ENCODE results near the gene POLR2I. TPM values are rescaled to one million over a fixed set of nuclear protein-coding genes. Genes with fewer than 3 reads are reported as not detected.

POLR2I gene
- total RNA-seq, 2 donors from 2014 or later = 102 to 132 TPM

DNA sequence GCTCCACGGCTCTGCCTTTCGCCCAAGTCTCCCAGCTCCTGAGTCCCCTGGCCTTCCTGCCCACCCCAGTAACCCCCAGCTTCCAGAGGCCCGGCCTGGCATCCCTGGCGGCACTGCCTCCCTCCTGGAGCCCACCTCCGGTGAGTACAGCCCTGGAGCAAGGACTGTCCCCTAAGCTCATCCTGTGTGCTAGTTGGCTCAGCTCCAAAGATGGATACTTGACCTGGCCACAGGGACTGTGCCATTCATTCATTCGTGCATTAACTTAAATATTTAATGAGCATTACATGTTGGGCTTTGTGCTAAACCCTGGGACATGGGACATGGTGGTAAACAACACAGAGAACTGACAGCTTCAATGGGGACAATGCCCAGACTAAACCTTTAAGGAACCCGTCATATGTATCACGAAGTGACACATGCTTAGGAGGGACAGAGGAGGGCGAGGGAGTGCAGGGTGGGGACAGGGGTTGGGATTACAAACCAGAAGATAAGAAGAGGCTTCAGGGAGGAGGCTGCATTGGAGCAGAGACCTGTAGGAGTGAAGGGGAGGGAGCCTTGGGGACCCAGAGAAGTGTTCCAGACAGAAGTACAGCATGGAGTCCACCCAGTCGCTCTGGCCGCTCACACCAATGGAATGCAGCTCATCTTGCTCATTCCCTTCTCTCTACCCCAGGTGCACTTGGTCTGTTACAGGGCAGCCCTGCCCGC is 10.7 kb downstream of the POLR2I start:
- TF ChIP-seq, protein P1, sequence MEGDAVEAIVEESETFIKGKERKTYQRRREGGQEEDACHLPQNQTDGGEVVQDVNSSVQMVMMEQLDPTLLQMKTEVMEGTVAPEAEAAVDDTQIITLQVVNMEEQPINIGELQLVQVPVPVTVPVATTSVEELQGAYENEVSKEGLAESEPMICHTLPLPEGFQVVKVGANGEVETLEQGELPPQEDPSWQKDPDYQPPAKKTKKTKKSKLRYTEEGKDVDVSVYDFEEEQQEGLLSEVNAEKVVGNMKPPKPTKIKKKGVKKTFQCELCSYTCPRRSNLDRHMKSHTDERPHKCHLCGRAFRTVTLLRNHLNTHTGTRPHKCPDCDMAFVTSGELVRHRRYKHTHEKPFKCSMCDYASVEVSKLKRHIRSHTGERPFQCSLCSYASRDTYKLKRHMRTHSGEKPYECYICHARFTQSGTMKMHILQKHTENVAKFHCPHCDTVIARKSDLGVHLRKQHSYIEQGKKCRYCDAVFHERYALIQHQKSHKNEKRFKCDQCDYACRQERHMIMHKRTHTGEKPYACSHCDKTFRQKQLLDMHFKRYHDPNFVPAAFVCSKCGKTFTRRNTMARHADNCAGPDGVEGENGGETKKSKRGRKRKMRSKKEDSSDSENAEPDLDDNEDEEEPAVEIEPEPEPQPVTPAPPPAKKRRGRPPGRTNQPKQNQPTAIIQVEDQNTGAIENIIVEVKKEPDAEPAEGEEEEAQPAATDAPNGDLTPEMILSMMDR (conservative IDR thresholded peaks at IDR 0.05) = no peak
- H3K9me3 Mint-ChIP-seq = no peaks in the 10 kb centered on the region
- no peak overlapping the region for H3K27ac Mint-ChIP-seq
- Histone ChIP-seq H3K9ac (ENCODE audit: extremely low read depth, low read length, poor library complexity, severe bottlenecking) (no peak overlapping the region), H3K27ac (ENCODE audit: low read depth, low read length) (no peak overlapping the region), H3K4me3 (ENCODE audit: low read length) (no peak overlapping the region), H3K9me3 (ENCODE audit: control insufficient read depth, low read length) (no peaks in the 10 kb centered on the region), H3K4me1 (ENCODE audit: control insufficient read depth, insufficient read depth, low read length) (no peaks in the 10 kb centered on the region), H3K27me3 (ENCODE audit: control insufficient read depth, insufficient read depth, low read length, poor library complexity, severe bottlenecking) (no peaks in the 10 kb centered on the region), H3K36me3 (ENCODE audit: control insufficient read depth, insufficient read depth, low read length) (peaks cover 14% of the 10 kb centered on the region)
- peaks cover 43% of the 10 kb centered on the region for H3K36me3 Mint-ChIP-seq (ENCODE audit: low read depth)
- no peak overlapping the region for H3K4me3 Mint-ChIP-seq
- WGBS, 2 experiments (ENCODE audit: insufficient coverage in 1 of 2, insufficient read length in 1 of 2) = 92 to 94% methylated on average over 10 to 12 of the region's 12 CpGs
- H3K27me3 Mint-ChIP-seq (ENCODE audit: insufficient read depth) = no peaks in the 10 kb centered on the region
- DNase-seq = no peak
- no peaks in the 10 kb centered on the region for H3K4me1 Mint-ChIP-seq

DNA sequence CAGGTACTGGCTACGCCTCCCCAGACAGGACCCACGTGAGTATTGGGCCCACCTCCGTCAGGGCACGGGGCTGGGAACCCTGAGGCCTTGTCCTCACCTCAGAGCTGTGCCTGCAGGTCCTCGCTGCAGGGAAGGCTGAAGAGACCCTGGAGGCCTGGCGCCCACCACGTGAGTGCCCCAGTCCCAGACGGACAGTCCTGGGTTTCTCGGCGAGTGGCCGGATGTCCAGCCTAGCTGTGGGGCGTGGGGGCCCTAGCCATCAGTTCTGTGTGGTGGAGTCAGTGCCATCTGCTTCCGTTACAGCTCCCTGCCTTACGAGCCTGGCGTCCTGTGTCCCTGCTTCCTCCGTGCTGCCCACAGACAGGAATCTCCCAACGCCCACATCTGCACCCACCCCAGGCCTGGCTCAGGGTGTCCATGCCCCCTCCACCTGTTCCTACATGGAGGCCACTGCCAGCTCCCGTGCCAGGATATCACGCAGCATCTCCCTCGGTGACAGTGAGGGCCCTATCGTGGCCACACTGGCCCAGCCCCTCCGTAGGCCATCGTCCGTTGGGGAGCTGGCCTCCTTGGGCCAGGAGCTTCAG is 11.5 kb downstream of the POLR2I start:
- peaks cover 18% of the 10 kb centered on the region for H3K36me3 ChIP-seq (ENCODE audit: control insufficient read depth, insufficient read depth, low read length)

DNA sequence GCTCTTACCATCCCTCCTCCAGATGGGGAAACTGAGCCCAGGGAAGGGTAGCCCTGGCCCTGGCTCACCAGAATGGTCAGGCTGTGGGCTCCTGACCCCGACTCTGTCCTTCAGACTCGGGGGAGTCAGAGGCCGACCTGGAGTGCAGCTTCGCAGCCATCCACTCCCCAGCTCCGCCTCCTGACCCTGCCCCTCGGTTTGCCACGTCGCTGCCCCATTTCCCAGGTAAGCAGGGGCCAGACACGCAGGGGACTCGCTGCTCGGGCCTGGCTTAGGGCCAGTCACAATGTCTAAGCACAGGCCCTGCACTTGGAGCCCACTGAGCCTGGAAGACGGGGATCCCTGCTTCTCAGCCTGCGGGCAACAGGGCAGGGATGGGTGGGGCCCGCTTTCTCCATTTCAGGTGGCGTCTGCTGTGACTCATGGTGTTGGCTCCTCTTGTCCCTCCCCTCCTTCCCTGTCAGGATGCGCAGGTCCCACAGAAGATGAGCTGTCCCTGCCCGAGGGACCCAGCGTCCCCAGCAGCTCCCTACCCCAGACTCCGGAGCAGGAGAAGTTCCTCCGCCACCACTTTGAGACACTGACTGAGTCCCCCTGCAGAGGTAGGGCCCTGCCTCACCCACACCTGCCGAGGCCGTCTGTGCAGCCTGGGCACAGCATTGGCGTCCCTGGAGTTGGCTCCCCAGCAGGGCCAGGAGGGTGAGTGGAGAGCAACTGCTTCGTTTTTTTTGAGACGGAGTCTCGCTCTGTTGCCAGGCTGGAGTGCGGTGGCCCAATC is 12.9 kb downstream of the POLR2I start:
- Mint-ChIP-seq H3K9me3 (no peaks in the 10 kb centered on the region), H3K4me1 (no peaks in the 10 kb centered on the region), H3K4me3 (no peak overlapping the region), H3K27me3 (ENCODE audit: insufficient read depth) (no peaks in the 10 kb centered on the region), H3K27ac (no peak overlapping the region), H3K36me3 (ENCODE audit: low read depth) (peaks cover 54% of the 10 kb centered on the region)
- DNase-seq = no peak
- Histone ChIP-seq H3K36me3 (ENCODE audit: control insufficient read depth, insufficient read depth, low read length) (peaks cover 27% of the 10 kb centered on the region), H3K27ac (ENCODE audit: low read depth, low read length) (no peak overlapping the region), H3K4me1 (ENCODE audit: control insufficient read depth, insufficient read depth, low read length) (no peaks in the 10 kb centered on the region), H3K4me3 (ENCODE audit: low read length) (no peak overlapping the region), H3K9ac (ENCODE audit: extremely low read depth, low read length, poor library complexity, severe bottlenecking) (no peak overlapping the region), H3K27me3 (ENCODE audit: control insufficient read depth, insufficient read depth, low read length, poor library complexity, severe bottlenecking) (no peaks in the 10 kb centered on the region), H3K9me3 (ENCODE audit: control insufficient read depth, low read length) (no peaks in the 10 kb centered on the region)
- TF ChIP-seq, protein P1 (conservative IDR thresholded peaks at IDR 0.05) = no peak
- 91 to 92% methylated on average over 24 to 27 of the region's 27 CpGs for WGBS, 2 experiments (ENCODE audit: insufficient coverage in 1 of 2, insufficient read length in 1 of 2)

More for the DNA sequence above, 11.5 kb downstream of the POLR2I start:
- no peaks in the 10 kb centered on the region for H3K9me3 ChIP-seq (ENCODE audit: control insufficient read depth, low read length)
- no peaks in the 10 kb centered on the region for H3K27me3 ChIP-seq (ENCODE audit: control insufficient read depth, insufficient read depth, low read length, poor library complexity, severe bottlenecking)
- no peak overlapping the region for H3K9ac ChIP-seq (ENCODE audit: extremely low read depth, low read length, poor library complexity, severe bottlenecking)
- H3K27ac ChIP-seq (ENCODE audit: low read depth, low read length) = no peak overlapping the region
- 95 to 97% methylated on average over 19 to 24 of the region's 24 CpGs for WGBS, 2 experiments (ENCODE audit: insufficient coverage in 1 of 2, insufficient read length in 1 of 2)
- Mint-ChIP-seq H3K4me1 (no peaks in the 10 kb centered on the region), H3K27me3 (ENCODE audit: insufficient read depth) (no peaks in the 10 kb centered on the region), H3K9me3 (no peaks in the 10 kb centered on the region), H3K36me3 (ENCODE audit: low read depth) (peaks cover 44% of the 10 kb centered on the region), H3K4me3 (no peak overlapping the region), H3K27ac (no peak overlapping the region)
- TF ChIP-seq, protein P1 (conservative IDR thresholded peaks at IDR 0.05) = no peak
- no peak for DNase-seq
- no peaks in the 10 kb centered on the region for H3K4me1 ChIP-seq (ENCODE audit: control insufficient read depth, insufficient read depth, low read length)
- no peak overlapping the region for H3K4me3 ChIP-seq (ENCODE audit: low read length)

Measured in endodermal cell (in vitro differentiated cells).